Stimulated activated CD8-positive, alpha-beta memory T cell treated with anti-CD3 and anti-CD28 coated beads, Interleukin-2, amount 100 ng/mL, for 1 hour (primary cell): ENCODE measurements around the gene TIMM10B.

Experiments
- DNase-seq, 2 donors: peaks; one replicate each; pipeline ENCODE4 v3.0.0-alpha.2; 2020; ENCODE audit warnings: low read depth in 2 of 2

TIMM10B gene

DNA sequence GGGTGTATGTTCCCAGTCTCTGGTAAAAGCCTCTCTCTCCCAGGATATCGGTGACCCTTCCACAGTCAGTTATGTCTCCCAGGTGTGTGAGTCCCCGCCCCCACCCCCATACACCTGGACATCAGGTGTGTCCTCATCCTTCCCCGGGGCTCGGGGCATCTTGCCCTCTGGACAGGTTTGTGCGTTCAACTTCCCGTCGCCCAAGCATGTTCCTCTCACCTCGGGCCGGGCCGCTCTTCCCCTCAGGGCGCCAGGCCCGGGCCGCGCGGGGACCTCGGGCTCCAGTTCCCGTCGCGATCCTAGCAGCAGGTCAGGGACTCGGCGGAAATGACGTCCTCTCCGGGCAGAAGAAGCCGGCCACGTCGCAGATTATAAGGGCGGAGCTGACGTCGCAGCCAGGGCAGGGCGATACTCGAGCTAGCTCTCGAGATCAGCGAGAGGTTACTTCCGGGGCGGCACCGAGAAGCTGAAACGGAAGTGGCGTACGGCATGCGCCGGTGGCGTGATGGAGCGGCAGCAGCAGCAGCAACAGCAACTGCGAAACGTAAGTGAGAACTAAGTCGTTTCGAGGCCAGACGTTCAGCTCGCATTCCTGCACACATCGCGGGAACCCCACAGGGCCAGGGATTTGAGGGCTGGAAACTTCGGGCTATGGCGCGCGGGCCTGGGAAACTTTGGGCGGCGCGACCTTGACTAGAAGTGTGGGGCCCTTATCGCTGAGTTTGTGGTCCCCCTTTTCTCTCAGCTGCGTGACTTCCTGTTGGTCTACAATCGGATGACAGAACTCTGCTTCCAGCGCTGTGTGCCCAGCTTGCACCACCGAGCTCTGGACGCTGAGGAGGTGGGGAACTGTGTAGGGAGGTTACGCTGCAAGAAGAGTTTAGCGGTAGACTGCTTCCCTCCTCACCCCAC lies at the start of gene TIMM10B, which contains the start of gene ARFIP2:
Gene TIMM10B, plus strand, starts transcription at position 490 of the 912 bp plus-strand sequence. Its CDS starts 16 bp downstream, at position 506.
Gene ARFIP2, minus strand, starts transcription at position 320 of the 912 bp plus-strand sequence. CDS start 910 bp downstream, outside the sequence.
- DNase-seq = peak; percentile 90 to 92

GRCh38 chr11:6431861-6432260 lies 49.4 kb upstream of the TIMM10B start:
- DNase-seq = no peak

DNA sequence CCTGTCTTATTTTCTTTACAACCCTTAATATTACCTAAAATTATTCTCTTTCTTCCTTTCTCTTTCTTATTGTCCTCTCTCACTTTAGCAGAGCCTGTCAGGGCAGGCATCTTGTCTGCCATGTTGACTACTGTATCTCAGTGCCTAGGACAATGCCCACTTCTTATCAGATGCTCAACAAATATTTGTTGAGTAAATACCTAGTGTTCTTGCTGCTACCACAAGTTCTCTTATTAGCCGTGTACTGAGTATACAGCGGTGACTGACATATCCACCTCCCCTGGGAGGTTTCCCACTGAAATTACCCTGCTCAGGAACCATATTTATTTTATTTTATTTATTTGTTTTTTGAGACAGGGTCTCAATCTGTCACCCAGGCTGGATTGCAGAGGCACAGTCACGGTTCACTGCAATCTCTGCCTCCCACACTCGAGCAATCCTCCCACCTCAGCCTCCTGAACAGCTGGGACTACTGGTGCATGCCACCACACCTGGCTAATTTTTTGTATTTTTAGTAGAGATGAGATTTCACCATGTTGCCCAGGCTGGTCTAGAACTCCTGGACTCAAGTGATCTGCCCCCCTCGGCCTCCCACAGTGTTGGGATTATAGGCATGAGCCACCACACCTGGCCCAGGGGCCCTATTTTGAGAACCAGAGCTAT lies 47.2 kb upstream of the TIMM10B start:
- DNase-seq = no peak

- DNase-seq = no peak
These were observed 43.9 kb upstream of the TIMM10B start for GRCh38 chr11:6437423-6437822.

DNA sequence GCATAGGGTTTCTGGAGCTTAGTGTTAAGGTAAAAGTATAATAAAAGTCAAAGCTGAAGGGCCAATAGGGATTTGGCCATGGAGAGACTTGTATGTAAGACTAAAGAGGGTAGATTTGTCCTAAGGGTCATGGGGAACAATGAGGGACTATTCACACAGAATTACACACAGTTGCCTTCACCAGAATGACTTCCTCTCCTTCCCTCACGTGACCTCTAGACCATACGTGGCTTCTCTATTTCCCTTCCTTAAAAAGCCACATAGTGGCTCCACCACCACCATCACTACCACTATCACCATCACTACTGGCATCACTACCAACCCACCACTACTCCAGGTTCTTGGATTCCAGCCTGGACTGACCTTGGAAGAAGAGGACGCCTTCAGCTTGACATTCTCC lies 43.3 kb upstream of the TIMM10B start:
- DNase-seq = no peak

- DNase-seq = no peak
These were observed 42.2 kb upstream of the TIMM10B start for GRCh38 chr11:6438979-6439571.

DNA sequence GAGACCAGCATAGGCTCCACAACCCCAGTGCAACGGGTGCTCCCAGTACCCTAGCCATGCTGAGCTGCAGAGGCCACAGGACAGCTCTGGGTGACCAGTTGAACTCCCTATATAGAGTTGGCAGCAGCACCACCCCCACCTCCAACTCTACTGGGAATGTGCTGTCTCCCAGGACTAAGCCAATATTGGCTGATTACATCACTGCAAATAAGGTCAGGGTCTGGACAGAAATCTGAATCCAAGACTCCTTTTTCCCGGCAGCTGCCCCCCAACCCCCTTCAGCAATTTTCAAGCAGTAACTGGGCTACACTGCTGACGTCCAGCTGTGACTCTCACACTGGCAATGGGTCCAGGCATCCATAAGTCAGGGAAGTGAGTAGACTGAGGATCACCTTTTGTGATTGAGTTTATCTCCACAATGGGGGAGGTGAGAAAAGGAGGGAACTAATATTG lies 40.4 kb upstream of the TIMM10B start, which contains the start of gene HPX:
Gene HPX, minus strand, starts transcription at position 82 of the 453 bp plus-strand sequence. Its CDS starts 24 bp downstream, at position 58.
- no peak for DNase-seq

DNA sequence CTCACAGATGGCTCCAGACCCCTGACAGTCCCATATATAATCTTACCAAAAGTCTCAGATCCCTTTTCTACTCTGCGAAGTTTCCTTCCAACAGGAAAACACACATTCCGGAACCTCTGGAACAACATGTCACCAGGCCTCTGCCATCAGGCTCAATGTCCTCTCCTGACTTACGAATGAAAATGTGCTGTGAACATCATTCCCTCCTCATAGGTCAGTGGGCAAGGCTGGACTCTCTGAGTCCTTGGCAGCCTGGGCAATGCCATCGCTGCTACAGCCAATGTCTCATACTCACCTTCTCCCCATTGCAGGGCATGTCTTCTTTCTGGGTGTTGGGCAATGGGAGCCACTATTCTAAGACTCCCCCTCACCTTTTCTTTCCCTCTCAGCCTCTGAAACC lies 38.9 kb upstream of the TIMM10B start:
- no peak for DNase-seq

DNA sequence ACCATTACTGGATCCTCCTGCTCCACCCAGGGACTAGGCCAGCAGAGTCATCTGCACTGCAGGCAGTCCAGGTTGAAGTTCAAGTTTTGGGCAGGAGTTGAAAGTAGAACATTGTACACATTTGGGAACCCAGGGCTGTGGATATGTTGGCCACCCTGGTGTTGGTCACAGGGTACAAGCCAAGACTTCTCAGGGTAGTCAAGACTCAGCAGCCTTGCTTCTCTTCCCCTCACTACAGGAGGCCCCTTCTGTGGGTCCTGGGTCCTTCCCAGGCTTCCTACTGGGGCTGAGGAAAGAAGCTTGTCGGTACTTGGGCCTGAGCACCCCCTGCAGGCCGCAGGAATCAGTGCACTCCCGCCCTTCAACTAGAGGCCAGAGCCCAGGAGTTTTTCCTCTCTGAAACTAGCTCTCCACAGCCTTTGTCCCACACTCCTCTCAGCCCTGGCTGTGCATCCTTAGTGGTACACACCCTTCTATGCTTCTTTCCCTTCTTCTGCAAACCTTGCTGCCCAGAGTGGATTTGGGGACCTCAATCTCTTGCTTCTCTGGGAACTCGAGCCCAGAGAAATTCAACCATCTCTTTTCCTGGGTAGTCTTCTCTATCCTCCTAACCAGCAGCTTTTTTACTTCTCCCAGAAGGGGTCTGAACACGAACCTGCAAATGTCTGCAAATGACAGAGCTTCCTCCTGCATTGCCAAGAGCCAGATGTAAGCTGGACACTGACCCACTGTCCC lies 37.9 kb upstream of the TIMM10B start:
- peak; percentile 10 to 30 for DNase-seq

DNA sequence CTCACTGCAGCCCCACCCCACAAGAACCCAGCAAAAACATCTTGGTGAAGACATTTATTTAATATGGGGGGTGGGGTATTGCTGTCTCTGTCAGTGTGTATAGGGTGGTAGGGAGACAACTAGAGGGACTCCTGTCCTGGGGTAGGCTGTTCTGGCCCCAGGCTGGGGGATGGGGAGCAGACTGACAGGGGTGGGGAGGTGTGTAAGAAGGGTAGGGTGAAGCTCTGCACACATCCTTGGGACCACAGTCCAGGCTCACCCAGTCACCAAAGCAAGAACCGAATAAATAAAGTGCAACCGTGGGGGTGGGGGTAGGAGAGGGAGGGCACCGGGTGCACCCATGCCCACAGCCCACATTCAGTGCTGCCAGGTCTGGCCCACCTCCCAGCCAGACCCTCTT lies 32.7 kb upstream of the TIMM10B start:
- no peak for DNase-seq

DNA sequence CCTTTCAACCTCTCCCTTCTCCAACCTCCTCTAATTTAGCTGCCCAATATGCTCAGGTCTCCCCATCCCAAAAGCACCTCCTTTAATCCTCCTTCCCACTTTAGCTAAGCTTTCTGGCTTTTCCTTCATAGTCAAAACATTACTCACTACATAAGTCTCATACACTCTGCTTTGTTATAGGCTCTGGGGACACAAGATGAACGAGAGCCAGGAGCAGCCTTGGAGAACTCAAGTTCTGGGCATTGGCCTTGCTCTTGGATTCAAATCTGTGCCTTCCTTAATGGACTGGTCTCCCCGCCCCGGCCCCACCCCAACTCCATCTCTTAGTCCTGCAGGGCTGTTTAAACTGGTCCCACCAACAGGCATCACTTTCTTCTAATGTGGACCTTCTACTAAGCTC lies 29.1 kb upstream of the TIMM10B start:
- no peak for DNase-seq

- no peak for DNase-seq
These were observed 28.1 kb upstream of the TIMM10B start for GRCh38 chr11:6453152-6453551.

GRCh38 chr11:6455070-6455469 lies 26.2 kb upstream of the TIMM10B start:
- no peak for DNase-seq

GRCh38 chr11:6456361-6457073 lies 24.8 kb upstream of the TIMM10B start:
- DNase-seq = no peak

DNA sequence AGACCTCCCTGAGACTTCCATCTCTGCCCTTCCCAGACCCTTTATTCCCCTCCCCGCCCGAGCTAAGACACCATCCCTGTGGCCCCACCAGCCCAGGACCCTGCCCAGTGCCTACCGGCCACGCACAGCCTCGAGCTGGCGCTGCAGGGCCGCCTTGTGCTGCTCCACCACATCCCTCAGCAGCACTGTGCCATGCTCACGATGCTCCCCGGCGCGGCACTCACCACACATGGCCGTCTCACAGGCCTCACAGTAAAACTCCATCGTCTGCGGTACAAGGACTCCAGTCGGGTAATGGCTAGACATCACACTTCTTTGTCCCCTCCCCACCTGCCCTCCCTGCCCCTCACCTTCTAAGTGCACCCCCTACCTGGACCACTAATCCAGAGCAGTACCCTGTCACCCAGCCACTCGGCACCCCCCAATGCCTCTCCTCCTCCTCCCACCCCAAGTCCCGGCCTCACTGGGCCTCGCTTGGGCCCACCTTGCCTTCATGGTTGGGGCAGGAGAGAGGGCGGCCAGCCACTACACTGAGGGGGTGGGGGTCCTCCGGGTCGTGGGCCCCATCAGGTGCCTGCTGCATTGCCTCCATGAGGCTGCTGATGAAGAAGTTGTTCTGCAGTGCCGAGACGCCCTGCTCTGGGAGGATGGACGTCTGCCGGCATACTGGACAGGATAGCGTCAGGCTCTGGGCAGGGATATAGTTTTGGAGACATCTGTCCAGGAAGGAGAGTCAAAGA lies 23.6 kb upstream of the TIMM10B start:
- DNase-seq = no peak

DNA sequence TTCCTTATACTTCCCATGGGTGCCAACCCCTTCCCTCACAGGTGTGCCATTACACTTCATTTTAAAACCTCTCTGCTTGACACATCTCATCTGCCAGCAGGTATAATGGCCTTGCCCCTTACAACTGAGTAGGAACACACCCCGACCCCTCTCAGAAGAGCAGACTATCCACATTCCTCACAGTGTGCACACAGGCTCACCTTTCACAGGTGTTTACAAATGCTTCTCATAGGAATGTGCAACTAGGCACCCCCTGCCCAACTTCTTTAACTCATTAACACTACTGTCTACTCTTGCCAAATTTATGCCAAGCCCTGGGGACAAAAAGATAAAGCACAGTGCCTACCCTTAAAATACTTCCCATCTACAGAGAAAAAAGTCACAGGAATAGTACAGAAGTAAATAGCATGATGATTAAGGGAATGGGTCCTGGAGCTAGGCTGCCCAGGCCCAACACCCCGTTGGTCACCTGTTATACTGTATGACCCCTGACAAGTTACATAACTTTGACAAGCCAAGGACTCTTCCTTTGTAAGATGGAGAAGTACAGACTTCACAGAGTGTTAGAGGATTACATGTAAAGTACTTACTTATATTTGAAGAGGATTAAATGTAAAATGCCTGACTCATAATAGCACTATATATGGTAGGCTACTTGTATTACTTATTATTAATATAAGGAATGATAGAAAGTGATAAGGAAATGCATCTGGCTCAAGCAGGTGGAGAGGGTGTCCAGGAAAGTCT lies 22.8 kb upstream of the TIMM10B start:
- no peak for DNase-seq

- DNase-seq = no peak
These were observed 22.2 kb upstream of the TIMM10B start for GRCh38 chr11:6459099-6459450.

DNA sequence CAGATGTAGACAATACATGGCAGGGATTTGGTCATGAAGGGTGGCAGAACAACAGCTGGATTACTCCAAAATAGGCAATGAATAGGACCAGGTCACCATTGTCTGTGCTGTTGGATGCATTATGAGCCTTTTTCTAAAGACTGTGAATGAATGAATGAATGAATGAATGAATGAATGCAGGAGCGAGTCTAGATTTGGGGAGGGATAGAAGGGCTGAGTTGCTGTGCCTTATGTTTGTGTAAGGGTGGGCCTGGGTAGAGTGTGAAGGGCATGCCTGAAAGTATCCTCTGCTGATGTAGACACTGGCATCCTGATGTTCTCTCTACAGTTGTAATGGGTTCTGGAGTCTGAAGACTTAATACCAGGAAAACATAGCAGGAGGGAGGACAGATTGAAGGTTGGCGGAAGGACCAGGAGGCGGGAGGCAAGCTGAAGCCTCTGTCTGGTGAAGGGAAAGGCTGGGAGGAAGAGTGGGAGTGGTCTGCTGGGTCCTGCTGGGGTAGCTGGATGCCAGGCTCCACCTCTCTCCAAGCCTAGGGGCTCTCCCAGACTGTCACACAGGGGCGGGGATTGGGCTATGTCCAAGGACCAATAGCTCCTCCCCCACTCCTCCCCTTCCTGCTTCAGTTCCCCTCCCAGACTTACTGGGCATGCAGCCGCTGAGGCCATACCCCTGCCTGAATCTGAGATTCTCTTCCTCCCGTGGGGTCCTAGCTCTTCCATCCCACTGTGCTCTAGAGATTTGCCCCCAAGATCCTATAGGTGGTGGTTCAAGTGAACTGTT lies 12.4 kb upstream of the TIMM10B start:
- no peak for DNase-seq

DNA sequence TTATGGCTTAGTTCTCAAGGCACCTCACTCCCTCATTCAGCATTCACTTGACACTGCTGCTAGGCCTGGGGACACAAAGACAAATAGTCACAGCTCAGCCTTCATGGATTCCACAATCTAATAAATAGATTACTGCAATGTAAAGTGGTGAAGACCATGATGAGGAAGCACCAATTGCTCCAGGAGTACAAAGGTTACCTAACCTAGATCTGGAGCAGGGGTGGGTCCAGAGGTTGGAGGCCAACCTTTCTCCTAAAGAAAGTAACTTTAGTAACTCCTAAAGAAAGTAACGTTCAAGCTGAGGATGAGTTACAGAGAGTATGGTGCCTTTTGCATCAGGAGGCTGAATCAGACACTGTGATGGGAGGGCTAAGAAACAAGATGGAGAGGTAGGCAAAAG lies 11.7 kb upstream of the TIMM10B start:
- DNase-seq = no peak
